GM12801 (cell line): ENCODE results near the gene SRP68.

Source experiments
- TF ChIP-seq, protein P1 (sequence below): IDR thresholded peaks from one replicate; pipeline ENCODE4 v1.5.1; 2011; ENCODE audit warnings: control low read depth; ENCODE audit not compliant: insufficient read length; ENCODE audit errors: extremely low read depth

Gene SRP68

DNA sequence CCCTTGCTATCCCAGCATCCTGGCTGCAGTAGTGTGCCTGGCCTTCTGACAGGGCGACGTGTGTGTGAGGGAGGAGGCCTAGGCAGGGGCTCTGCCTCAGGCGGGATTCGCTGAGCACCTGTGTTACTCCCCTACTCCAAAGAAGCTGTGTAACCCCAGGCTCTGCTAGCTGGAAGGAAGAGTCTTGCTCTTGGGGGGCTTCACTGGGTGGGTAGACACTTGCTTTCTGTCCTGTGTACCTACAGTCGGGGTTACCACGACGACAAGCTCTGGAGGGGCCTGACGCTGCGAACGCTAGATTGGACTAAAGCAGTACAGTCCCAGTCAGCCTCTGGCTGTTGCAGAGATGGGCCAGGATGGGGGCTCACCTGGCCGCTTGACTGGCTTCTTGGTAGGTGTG, 21.7 kb upstream of the SRP68 start:
- TF ChIP-seq, protein P1, sequence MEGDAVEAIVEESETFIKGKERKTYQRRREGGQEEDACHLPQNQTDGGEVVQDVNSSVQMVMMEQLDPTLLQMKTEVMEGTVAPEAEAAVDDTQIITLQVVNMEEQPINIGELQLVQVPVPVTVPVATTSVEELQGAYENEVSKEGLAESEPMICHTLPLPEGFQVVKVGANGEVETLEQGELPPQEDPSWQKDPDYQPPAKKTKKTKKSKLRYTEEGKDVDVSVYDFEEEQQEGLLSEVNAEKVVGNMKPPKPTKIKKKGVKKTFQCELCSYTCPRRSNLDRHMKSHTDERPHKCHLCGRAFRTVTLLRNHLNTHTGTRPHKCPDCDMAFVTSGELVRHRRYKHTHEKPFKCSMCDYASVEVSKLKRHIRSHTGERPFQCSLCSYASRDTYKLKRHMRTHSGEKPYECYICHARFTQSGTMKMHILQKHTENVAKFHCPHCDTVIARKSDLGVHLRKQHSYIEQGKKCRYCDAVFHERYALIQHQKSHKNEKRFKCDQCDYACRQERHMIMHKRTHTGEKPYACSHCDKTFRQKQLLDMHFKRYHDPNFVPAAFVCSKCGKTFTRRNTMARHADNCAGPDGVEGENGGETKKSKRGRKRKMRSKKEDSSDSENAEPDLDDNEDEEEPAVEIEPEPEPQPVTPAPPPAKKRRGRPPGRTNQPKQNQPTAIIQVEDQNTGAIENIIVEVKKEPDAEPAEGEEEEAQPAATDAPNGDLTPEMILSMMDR: no peak

DNA sequence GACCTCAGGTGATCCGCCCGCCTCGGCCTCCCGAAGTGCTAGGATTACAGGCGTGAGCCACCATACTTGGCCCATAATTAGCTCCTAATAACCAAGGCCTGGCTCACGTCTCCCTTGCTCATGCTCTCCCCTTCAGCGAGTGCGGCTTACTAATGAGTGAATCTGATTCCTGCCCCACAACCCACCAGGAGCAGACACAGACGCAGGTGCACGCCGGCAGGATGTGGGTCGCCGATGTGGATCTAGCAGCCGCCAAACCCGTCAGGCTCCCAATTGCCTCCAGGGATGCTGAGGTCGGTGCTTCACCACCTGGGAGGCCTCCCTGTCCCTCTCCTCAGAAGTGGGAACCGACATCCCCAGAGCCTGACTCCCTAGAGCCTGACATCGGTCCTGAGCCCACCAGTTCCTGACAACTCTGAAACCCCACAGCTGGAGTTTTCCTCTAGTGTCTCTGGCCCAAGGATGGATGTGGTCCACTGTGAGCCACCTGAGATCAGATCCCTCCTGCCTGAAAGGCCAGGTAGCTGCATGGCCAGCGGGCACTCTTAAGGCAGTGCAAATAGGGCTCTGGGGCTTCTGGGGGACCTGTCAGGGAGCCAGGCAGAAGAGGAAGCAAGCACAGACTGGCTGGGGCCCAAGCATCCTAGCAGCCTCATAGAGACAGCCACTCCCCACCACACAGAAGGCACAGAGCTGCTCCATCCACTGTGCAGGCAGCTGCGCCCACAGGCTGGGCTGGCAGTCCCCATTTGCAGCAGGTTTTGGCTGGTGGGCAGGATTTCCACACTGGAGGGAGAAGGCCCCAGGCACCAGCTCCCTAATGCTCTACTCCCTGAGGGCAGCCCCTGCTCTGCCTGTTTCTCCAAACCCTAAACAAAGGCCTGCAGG, 20.5 kb upstream of the SRP68 start:
- TF ChIP-seq, protein P1: no peak

DNA sequence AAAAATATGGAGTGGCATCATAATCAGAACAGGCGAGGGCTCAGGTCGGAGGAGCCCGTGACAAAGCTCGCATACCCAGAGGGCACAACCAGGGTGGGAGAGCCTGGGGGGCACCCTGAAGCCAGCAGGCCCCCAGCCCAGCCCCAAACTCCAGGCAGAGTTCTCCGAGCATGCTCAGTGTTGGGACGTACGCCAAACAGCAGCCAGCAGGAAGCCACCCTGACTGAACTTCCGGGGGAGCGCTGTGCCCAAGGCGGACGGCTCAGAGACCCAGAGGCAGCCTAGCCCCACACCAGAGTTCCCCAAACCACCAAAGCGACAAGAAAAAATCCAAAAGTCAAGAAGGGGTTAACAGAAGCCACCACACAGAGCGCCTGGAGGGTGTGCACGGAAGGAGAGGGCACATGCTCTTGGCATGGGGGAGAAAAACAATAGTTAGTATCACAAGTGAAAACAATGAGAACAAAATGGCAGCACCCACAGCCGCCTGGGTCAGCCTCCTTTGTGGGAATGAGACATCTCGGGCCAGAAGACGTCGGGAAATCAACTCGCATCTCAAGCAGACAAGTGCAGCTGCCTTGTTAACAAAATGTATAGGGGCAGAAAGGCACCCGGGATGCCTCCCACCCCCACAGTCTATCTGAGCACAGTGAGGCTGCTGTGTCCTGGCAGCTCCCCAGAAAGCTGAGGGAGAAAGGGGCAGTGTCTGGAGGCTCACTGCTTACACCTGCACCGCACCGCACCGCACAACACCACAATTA, 19.4 kb upstream of the SRP68 start:
- TF ChIP-seq, protein P1: no peak

DNA sequence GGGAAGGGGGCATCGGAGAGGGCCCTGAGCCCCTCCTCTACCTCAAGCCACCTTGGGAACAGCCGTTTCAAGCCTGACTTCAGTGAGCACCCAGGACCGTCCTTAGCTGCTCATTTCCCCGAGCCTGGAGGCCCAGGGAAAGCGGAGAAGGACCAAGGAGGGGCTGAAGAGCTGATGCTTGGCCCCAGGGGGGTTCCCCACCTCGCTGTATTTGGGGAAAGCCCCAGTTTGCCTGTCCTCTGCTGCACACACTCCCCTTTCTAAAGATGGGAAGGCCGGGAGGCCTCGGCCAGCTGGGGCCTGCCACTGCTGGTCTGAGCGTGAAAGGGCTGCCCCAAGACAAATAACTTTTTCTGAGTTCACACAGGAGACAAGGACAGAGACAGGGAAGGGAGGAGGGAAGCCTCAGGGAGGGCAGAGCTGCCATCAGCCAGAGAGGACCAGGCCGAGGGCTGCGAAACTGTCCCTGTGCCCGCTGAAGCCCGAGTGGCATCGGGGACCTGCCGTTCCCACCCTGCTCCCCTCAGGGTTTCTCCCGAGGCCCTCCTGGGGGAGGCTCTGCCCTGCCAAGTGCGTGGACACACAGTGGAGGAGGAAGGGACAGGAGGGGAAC, 18.3 kb upstream of the SRP68 start:
- TF ChIP-seq, protein P1: no peak

DNA sequence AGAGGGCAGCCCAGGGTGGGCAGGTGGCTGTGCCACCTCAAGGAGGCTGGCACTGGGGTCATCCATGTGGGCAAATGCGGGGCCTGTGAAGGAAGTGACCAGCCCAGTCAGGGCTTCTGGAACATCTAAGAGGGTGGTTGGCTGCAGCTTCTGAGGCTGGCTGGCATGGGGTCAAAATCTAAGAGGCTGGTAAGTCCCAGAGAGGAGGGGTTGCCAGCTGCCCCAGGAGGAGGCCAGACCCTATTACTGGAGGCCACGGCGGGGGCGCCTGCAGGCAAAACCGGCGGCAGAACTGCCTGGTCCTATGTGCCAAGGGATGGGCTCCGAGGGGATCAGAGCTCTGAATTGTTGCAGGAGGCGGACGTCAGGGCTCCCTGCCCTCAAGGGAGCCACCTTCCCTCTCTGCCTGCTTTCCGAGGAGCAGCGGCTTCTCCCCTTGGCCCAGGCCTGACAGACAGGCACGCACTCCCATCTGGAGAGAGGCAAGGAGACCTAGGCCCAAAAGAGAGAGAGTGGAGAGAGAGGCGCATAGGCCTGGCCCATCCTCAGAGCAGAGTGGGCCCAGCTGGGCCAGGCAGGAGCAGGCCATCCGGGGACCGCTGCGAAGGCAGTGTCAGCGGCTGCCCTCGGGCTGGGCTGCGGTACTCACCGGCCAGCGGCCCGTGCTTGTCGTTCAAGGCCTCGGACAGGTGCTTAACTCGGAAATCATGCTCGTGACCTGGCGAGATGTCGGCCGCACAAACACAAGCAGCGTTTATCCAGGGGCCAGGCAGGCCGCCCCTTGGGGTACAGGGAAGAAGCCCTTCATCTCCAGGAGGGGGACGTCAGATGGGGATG, 17.6 kb upstream of the SRP68 start:
- TF ChIP-seq, protein P1: no peak

DNA sequence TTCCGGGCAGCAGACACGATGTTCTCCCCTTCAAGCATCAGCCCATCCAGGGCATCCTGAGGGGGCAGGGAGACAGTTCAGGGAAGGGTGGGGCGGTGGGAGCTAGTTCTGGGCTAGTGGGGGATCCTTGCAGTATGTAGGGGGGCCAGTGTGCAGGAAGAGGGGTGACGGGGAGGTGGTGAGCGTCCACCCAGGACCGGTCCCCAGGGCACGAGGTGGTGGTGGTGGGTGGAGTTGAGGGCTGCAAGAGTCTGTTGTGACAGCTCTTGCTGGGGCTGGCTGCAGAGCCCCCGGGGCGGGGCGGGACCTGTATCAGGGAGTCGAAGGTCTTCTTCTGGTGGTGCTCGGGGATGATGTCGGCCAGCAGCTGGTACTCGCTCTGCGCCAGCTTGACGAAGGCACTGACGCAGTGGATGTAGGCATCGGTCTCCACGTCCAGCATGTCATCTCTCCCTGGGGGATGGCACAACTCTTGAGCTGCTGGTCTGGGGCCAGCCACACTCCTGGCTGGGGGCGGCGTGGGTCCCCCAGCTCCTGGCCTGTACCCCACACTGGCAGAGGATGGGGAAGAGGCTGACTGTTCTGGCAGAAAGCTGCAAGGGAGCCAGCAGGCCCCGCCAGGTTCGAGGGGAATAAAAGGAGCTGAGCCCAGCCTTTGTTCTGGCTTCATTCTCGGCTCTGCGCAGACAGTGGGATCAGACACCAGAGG, 16.7 kb upstream of the SRP68 start:
- TF ChIP-seq, protein P1: no peak
